GM18907 (cell line): ENCODE results near the gene KRT23.

ENCODE experiments used
- ATAC-seq: cut with Tn5 transposase; IDR thresholded peaks from one replicate; pipeline ENCODE4 v1.9.1; 2021; ENCODE audit warnings: mild to moderate bottlenecking, moderate library complexity; ENCODE audit not compliant: unreplicated experiment

Gene KRT23

GRCh38 chr17:40912486-40913210 is 24.8 kb downstream of the KRT23 start:
- ATAC-seq = no peak

GRCh38 chr17:40910441-40910841 is 27.0 kb downstream of the KRT23 start:
- ATAC-seq = no peak

DNA sequence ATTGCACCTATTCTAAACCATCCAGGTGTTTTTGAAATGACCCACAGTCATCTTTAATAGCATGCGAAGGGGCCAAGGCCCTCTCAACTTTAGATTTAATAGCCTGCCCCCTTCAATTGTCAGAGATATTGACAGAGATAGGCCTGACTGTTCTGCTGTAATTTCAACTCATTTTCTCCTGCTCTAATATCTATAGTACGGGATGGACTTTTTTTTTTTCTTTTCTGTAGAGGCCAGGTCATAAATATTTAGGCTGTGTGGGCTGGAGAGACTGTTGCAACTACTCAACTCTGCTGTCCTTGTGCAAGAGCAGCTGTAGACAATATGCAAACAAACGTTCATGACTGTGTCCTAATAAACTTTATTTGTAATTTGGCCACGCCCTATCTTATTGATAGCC is 27.7 kb downstream of the KRT23 start:
- ATAC-seq = no peak

DNA sequence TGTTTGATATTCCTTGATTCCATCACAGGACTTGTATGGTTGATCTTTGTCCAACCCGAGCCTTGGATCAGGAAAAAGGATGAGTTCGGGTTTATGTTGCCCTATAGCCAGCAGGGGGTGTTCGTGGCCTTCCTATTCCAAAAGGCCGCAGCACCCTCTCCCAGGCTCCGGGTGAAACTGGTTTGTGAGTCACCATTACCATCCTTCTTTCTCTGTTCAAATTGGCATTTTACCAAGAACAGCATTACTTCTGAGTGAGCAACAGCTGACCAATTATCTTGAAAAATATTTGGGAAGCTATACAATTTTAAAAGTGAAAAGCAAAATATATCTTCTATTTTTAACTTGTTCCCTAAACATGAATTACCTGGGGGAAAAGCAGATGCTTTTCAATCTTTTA is 28.1 kb downstream of the KRT23 start:
- ATAC-seq = no peak

GRCh38 chr17:40906613-40907012 is 30.8 kb downstream of the KRT23 start:
- no peak for ATAC-seq

DNA sequence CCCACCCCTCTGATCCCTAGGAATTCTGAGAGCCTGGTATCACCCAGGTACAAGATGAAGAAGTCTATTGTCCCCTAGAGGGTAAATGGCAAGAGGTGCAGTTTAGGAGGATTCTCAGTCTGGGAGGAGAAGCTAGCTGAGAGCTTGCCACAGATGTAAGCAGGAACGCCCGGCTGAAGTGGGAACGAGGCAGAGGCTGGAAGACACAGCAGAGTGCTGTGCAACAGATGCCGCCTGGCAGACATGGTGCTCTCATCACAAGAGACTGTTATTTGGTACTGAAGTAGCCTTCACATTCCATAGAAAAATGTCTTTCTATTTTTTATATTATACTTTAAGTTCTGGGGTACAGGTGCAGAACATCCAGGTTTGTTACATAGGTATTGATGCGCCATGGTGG is 32.1 kb downstream of the KRT23 start:
- ATAC-seq = no peak

DNA sequence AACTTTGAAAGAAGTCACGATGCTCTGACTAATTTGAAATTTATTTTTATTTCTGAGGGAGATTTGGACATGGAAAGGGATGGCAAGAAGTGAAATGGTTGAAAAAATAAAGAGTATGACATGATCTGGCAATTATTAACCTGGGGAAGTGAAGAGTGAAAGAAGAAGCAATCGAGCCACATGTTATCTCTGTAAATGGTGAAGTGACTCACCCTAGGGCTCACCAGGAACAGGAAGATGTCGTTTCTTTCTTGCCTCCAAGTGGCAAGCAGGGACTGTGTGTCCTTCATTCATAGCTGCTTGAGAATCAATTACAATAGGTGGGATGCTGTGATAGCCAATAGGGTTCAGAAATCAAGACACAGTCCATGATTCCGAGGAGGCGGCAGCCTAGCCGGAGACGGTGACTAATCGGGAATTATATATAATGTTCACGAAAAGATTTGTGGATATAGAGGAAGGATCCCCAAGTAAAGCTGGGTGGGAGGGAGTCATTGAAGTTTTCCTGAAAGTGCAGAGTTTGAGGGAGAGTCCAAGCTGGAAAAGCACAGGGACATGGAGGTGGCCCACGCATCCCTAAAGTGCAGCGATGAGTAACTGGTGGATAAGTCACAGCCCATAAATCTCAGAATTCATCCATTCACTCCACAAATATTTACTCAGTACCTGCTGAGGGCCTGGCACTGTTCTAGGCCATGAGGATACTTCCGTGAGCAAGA is 34.2 kb downstream of the KRT23 start:
- ATAC-seq = no peak

GRCh38 chr17:40902498-40902897 is 34.9 kb downstream of the KRT23 start:
- no peak for ATAC-seq

GRCh38 chr17:40901981-40902474 is 35.4 kb downstream of the KRT23 start:
- ATAC-seq = no peak

- ATAC-seq = no peak
Observed at GRCh38 chr17:40900809-40901356, 36.6 kb downstream of the KRT23 start.

- ATAC-seq = no peak
Observed at GRCh38 chr17:40896916-40897455, 40.5 kb downstream of the KRT23 start.

GRCh38 chr17:40895106-40895730 is 42.2 kb downstream of the KRT23 start:
- ATAC-seq = no peak

- ATAC-seq = no peak
Observed at GRCh38 chr17:40888196-40888720, 49.2 kb downstream of the KRT23 start.

- ATAC-seq = no peak
Observed at GRCh38 chr17:40886090-40886489, 51.4 kb downstream of the KRT23 start.

DNA sequence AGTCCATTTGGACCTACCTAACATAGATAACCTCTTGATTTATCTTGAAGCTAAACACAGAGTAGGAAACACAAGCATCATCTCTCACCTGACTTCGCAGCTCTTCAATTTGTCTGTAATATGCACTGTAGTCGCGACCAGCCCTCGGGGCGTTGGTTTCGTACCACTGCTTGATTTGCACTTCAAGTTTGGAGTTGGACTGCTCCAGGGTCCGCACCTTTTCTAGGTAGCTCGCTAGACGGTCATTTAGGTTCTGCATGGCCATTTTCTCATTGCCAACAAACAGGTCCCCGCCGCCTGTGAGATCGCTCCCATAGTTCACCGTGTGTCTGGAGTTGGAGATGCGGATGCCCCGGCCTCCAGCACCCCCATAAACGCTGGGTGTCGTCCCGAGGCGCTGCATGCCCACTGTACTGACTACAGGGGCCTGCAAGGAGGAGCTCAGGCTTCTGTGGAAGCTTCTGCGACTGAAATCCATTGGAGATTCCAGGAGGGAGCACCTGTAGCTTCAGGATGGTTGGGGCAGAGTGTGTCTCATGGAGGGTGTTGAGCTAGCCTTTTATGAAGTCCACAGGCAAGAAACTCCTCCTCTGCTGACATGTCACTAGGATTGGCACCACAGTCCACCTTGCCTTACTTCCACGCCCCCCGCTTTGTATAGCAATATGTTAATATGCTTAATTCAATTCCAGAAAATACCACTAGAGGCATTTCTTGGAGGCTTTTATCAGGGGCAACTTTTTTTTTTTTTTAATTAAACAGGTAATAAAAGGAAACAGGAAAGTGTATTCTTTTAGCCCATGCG is 52.5 kb downstream of the KRT23 start, which contains the start of gene KRT20:
KRT20 (minus strand) TSS at position 535 of the 805 bp plus-strand sequence; CDS start at position 478, 57 bp downstream.
- no peak for ATAC-seq

- no peak for ATAC-seq
Observed at GRCh38 chr17:40883626-40884334, 53.7 kb downstream of the KRT23 start.

- no peak for ATAC-seq
Observed at GRCh38 chr17:40883031-40883430, 54.4 kb downstream of the KRT23 start.

DNA sequence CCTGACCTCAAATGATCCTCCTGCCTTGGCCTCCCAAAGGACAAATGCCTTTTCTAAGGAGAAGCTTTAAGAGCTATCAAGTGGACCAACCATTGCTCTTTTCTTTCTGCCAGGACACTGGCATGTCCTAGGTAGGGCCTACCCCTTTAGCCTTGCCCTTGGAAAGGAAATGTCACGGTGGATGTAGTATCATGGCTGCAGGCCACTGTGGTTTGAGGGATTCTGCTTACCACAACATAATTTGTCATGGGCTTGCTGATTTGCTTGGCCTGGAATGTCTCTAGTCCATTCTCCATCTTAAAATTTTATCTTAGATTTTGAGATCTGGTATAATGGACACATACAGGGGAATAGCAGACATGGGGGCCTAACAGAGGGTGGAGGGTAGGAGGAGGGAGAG is 58.4 kb downstream of the KRT23 start:
- ATAC-seq = no peak

GRCh38 chr17:40878044-40878443 is 59.4 kb downstream of the KRT23 start:
- no peak for ATAC-seq
